Right atrium auricular region (tissue), 2 donors: ENCODE measurements around the gene BPHL. TPM values are rescaled to one million over a fixed set of nuclear protein-coding genes. Genes with fewer than 3 reads are reported as not detected.

Experiments used
- DNase-seq: peaks from one replicate; pipeline ENCODE4 v3.0.0-alpha.2; 2019; ENCODE audit warnings: low spot score
- H3K27ac ChIP-seq, 2 donors: fragments of 200-600 bp; sonication (generic); 1 replicate in 1 of 2; 2 replicates in 1 of 2; pipeline ENCODE4 v1.5.1; 2016 to 2019
- H3K27me3 ChIP-seq, 2 donors: fragments of 200-600 bp; sonication (generic); one replicate each; pipeline versions ENCODE4 v1.5.1 to v1.6.0; 2017 to 2019
- H3K36me3 ChIP-seq: fragments of 200-600 bp; sonication (generic); one replicate; pipeline ENCODE4 v1.5.1; 2016
- H3K4me1 ChIP-seq, 2 donors: fragments of 200-600 bp; sonication (generic); one replicate each; pipeline versions ENCODE4 v1.5.1 to v1.6.0; 2017 to 2019
- H3K4me3 ChIP-seq, 2 donors: fragments of 200-600 bp; sonication (generic); 1 replicate in 1 of 2; 2 replicates in 1 of 2; pipeline ENCODE4 v1.5.1; 2017 to 2019; ENCODE audit warnings: mild to moderate bottlenecking in 1 of 2, moderate library complexity in 1 of 2
- H3K9me3 ChIP-seq, 2 donors: fragments of 200-600 bp; sonication (generic); one replicate each; pipeline ENCODE4 v1.5.1; 2019
- total RNA-seq, 2 donors: library from RNA; depleted of rRNA; stranded (reverse); fragments of >200 nt; gene quantifications; one replicate each; pipeline ENCODE4 v1.1.0, GENCODE V29; 2016
- TF ChIP-seq, protein P1 (sequence below), 2 donors: fragments of 200-600 bp; sonication (generic); IDR thresholded peaks; one replicate each; pipeline ENCODE4 v1.5.1; 2019; ENCODE audit warnings: antibody characterized with exemption in 2 of 2

Gene BPHL
- total RNA-seq, 2 donors from 2014 or later = 5.4 to 10.6 TPM

DNA sequence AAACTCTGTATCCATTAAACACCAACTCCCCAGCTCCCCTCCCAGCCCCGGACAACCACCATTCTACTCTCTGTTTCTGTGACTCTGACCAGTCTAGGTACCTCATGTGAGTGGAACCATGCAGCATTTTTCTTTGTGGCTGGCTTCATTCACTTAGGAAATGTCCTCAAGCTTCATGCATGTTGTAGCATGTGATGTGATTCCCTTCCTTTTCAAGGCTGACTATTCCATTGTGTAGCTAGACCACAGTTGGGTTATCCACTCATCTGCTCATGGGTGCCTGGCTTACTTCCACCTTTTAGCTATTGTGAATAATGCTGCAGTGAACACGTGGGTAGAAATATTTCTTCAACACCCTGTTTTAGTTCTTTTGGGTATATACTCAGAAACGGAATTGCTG is 8.8 kb upstream of the BPHL start:
- TF ChIP-seq, protein P1, sequence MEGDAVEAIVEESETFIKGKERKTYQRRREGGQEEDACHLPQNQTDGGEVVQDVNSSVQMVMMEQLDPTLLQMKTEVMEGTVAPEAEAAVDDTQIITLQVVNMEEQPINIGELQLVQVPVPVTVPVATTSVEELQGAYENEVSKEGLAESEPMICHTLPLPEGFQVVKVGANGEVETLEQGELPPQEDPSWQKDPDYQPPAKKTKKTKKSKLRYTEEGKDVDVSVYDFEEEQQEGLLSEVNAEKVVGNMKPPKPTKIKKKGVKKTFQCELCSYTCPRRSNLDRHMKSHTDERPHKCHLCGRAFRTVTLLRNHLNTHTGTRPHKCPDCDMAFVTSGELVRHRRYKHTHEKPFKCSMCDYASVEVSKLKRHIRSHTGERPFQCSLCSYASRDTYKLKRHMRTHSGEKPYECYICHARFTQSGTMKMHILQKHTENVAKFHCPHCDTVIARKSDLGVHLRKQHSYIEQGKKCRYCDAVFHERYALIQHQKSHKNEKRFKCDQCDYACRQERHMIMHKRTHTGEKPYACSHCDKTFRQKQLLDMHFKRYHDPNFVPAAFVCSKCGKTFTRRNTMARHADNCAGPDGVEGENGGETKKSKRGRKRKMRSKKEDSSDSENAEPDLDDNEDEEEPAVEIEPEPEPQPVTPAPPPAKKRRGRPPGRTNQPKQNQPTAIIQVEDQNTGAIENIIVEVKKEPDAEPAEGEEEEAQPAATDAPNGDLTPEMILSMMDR (IDR thresholded peaks at IDR 0.05) = no peak
- H3K4me3 ChIP-seq = no peak overlapping the region
- DNase-seq = no peak
- H3K4me1 ChIP-seq = no peaks in the 10 kb centered on the region
- H3K27me3 ChIP-seq = no peaks in the 10 kb centered on the region
- H3K9me3 ChIP-seq = no peaks in the 10 kb centered on the region
- H3K36me3 ChIP-seq = peaks cover 76% of the 10 kb centered on the region
- H3K27ac ChIP-seq = no peak overlapping the region

DNA sequence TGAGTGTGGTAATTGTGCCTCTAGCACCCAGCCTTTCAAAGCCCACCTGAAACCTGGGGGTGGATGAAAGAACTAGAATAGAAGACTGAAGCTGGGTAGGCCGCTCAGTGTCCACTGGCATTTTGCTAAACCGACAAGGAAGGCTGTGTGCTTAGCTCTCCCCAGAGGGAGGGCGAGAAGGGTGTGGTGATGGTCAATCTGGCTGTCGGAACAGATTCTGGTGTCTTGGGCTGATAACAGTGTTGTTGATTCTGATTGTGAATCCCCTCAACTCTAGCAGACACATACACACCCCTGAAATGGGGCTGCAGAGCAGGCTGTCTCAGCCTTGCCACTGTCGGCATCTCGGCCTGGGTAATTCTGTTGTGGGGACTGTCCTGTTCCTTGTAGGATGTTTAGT is 4.1 kb upstream of the BPHL start:
- H3K4me3 ChIP-seq = no peak overlapping the region
- H3K27me3 ChIP-seq = no peaks in the 10 kb centered on the region
- DNase-seq = no peak
- no peaks in the 10 kb centered on the region for H3K9me3 ChIP-seq
- TF ChIP-seq, protein P1 (IDR thresholded peaks at IDR 0.05) = no peak
- peaks cover 0 to 5% of the 10 kb centered on the region in 2 donors for H3K4me1 ChIP-seq
- H3K36me3 ChIP-seq = peaks cover 45% of the 10 kb centered on the region
- H3K27ac ChIP-seq = no peak overlapping the region

DNA sequence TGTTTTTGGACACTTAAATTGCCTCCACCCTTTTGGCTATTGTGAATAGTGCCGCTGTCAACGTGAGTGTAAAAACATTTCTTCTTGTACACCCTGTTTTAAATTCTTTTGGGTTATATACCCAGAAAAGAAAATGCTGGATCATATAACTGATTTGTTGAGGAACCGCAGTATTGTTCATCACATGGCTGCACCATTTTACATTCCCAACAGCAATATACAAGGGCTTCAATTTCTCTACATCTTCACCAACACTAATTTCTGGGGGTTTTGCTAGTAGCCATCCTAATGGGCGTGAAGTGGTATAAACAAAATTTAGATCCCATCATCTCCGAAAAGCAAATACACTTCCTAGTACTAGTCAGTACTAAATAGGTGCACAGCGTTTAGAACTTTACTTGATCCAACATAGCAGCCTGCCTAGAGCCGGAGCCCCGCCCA is 579 bp upstream of the BPHL start:
- peaks cover 19% of the 10 kb centered on the region for H3K36me3 ChIP-seq
- TF ChIP-seq, protein P1 (IDR thresholded peaks at IDR 0.05) = no peak
- peak overlapping the region; percentile 60 to 91 for H3K4me3 ChIP-seq
- peaks cover 0 to 5% of the 10 kb centered on the region in 2 donors for H3K4me1 ChIP-seq
- no peaks in the 10 kb centered on the region for H3K27me3 ChIP-seq
- H3K27ac ChIP-seq = peak overlapping the region; percentile 87 to 90
- DNase-seq = no peak
- no peaks in the 10 kb centered on the region for H3K9me3 ChIP-seq

DNA sequence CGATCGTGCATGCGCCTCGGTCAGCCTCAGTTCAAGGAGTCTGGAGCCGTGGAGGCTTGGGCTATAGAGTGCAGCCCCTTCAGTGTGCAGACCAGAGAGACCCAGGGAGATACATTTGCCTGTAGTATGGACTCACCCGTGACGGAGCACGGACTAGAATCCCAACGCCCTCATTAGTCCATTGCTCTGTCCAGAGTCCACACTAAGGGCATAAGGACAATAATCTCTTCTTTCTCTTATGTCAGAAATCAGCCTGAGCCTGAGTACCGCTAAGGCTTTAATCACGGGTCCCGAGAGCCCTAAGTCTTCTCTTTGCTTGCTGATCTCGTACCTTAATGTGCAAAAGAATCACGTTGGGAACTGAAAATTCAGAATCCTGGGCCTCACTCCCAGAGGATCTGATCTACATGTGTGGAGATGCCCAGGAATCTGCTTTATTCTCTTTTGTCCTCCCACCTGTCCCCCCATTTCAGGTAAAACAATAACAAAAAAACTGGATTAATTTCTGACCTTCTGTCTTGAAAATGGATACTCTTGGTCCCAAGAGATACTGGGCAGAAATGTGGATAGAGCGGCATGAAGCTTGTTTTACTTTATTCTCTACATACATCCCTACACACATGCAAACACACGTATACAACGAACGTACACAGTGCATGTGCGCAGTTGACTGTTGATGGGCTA is 671 bp downstream of the BPHL start:
- peaks cover 0 to 5% of the 10 kb centered on the region in 2 donors for H3K4me1 ChIP-seq
- no peaks in the 10 kb centered on the region for H3K27me3 ChIP-seq
- TF ChIP-seq, protein P1 (IDR thresholded peaks at IDR 0.05) = no peak
- H3K9me3 ChIP-seq = no peaks in the 10 kb centered on the region
- no peak for DNase-seq
- H3K36me3 ChIP-seq = peaks cover 7% of the 10 kb centered on the region
- H3K27ac ChIP-seq = peak overlapping the region; percentile 87 to 90
- H3K4me3 ChIP-seq = peak overlapping the region; percentile 60 to 91

DNA sequence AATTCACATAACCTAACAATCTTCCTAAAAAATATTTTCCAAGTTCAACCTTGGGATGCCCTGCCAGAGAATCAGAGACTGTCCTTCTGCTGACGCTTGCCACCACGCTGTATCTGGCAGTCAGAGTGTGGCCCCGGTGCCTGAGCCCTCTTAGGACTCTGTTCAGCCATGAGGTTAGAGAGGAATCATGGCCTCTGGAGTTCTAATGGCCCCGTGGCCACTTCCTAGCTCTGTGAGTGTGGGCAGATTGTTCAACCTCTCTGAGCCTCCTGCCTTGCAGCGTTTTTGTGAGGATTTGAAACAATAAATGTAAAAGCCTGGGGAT is 2.2 kb downstream of the BPHL start:
- Histone ChIP-seq H3K4me3 (no peak overlapping the region), H3K27ac (no peak overlapping the region), H3K27me3 (no peaks in the 10 kb centered on the region), H3K36me3 (no peaks in the 10 kb centered on the region), H3K4me1 (peaks cover 0 to 5% of the 10 kb centered on the region in 2 donors), H3K9me3 (no peaks in the 10 kb centered on the region)
- TF ChIP-seq, protein P1 (IDR thresholded peaks at IDR 0.05) = no peak
- no peak for DNase-seq

DNA sequence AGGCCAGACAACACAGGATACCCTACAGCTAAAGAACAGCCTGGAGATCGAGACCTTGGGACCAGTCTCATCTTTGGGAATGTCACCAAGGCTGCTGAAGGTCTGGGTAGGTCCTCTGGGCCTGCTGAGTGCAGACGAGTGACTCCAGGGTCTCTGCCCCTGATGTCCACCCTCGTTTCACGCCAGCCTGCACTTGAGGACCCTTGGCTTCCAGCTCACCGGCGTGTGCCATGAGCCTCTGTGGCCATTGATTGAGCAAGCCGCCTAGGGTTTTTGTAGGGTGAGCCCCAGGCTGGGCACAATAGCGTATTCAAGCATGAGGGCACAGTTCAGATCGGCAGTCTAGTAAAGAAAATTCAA is 4.3 kb downstream of the BPHL start:
- no peak for DNase-seq
- Histone ChIP-seq H3K4me1 (peaks cover 0 to 2% of the 10 kb centered on the region in 2 donors), H3K4me3 (no peak overlapping the region), H3K27ac (no peak overlapping the region), H3K27me3 (no peaks in the 10 kb centered on the region), H3K9me3 (no peaks in the 10 kb centered on the region), H3K36me3 (no peaks in the 10 kb centered on the region)
- TF ChIP-seq, protein P1 (IDR thresholded peaks at IDR 0.05) = no peak
